ENCODE data around the gene AOX1. TPM values are rescaled to one million over a fixed set of nuclear protein-coding genes. Genes with fewer than 3 reads are reported as not detected.
"Not testable (repeated sequence)": the region's sequence is repeated elsewhere in the genome, so short reads cannot be mapped to it uniquely, and the experiment has no call there.

AOX1 gene
- polyA plus RNA-seq, 1 of the 3 experiments (the other 2 are of a cell fraction), result 3.3 TPM

GRCh38 chr2:200625958-200626363 lies 40.1 kb downstream of the AOX1 start (continued):
- TF ChIP-seq EZH2phosphoT487 (IDR thresholded peaks at IDR 0.05; ENCODE audit: borderline replicate concordance, low read depth), result no peak
- TF ChIP-seq RFX5 (IDR thresholded peaks at IDR 0.05; ENCODE audit: low read length), result no peak
- no peak for TF ChIP-seq EP300 (IDR thresholded peaks at IDR 0.05; ENCODE audit: borderline replicate concordance in 1 of 2, low read depth in 1 of 2, low read length in 1 of 2)

- no peak overlapping the region for H2AFZ ChIP-seq (ENCODE audit: low read depth)
- H3K27ac ChIP-seq (ENCODE audit: low read depth in 2 of 2, low read length in 1 of 2), result no peak overlapping the region
- TF ChIP-seq FOXM1 (IDR thresholded peaks at IDR 0.05; ENCODE audit: low read depth), result no peak
- peaks cover 2 to 25% of the 10 kb centered on the region in 2 experiments; a peak in 3 of 4 replicates for H3K4me1 ChIP-seq (ENCODE audit: control insufficient read depth in 1 of 2, insufficient read depth in 2 of 2, low read depth in 1 of 2, low read length in 1 of 2)
- no peaks in the 10 kb centered on the region for H3K9me2 ChIP-seq
- DNase-seq, result no peak
- H3K4me2 ChIP-seq, result no peak overlapping the region
- ChIA-PET POLR2A (no interaction called here), CTCF (interaction anchor here (1.3 kb wide), 1 partner anchor 118 kb away, joined by 5 read pairs; the partner anchor contains the start of gene KCTD18)
- H3F3A ChIP-seq (replicated peaks; ENCODE audit: insufficient read depth), result peaks cover 3% of the 10 kb centered on the region
- H3K9ac ChIP-seq, result no peak overlapping the region
- no peaks in the 10 kb centered on the region for H4K20me1 ChIP-seq (ENCODE audit: insufficient read depth)
- H3K9me3 ChIP-seq, result no peaks in the 10 kb centered on the region
- H3K27me3 ChIP-seq (ENCODE audit: insufficient read depth), result no peaks in the 10 kb centered on the region
- no peaks in the 10 kb centered on the region for H3K36me3 ChIP-seq (replicated peaks in 1 of 2; ENCODE audit: control insufficient read depth in 1 of 2, insufficient read depth in 2 of 2, low read length in 1 of 2)
- WGBS (ENCODE audit: low lambda C conversion rate), result 82% methylated on average over 4 of the region's 4 CpGs
- no peak overlapping the region for H3K4me3 ChIP-seq (ENCODE audit: low read depth in 2 of 2, low read length in 1 of 2)
- no peaks in the 10 kb centered on the region for H3K79me2 ChIP-seq (ENCODE audit: insufficient read depth)
Observed at GRCh38 chr2:200627110-200627770, 41.4 kb downstream of the AOX1 start.

- H3K9me2 ChIP-seq; DNase-seq; H3K9me3 ChIP-seq; CTCF ChIA-PET; H3K4me2 ChIP-seq; H3F3A ChIP-seq (replicated peaks; ENCODE audit: insufficient read depth); H3K4me3 ChIP-seq (ENCODE audit: low read depth in 2 of 2, low read length in 1 of 2); H3K79me2 ChIP-seq (ENCODE audit: insufficient read depth); H3K27me3 ChIP-seq (ENCODE audit: insufficient read depth); H3K27ac ChIP-seq (ENCODE audit: low read depth in 2 of 2, low read length in 1 of 2); H2AFZ ChIP-seq (ENCODE audit: low read depth); POLR2A ChIA-PET; H3K36me3 ChIP-seq (replicated peaks in 1 of 2; ENCODE audit: control insufficient read depth in 1 of 2, insufficient read depth in 2 of 2, low read length in 1 of 2); H3K9ac ChIP-seq; H4K20me1 ChIP-seq (ENCODE audit: insufficient read depth): not testable (repeated sequence)
- H3K4me1 ChIP-seq (ENCODE audit: control insufficient read depth in 1 of 2, insufficient read depth in 2 of 2, low read depth in 1 of 2, low read length in 1 of 2), result peaks cover 2 to 25% of the 10 kb centered on the region in 2 experiments; a peak in 3 of 4 replicates
- WGBS (ENCODE audit: low lambda C conversion rate), result 67% methylated on average over 4 of the region's 4 CpGs
- peak; percentile 13; the same call in 1 of the 2 replicates for TF ChIP-seq FOSL2 (IDR thresholded peaks at IDR 0.05; ENCODE audit: borderline replicate concordance, low read depth)
Observed at GRCh38 chr2:200628461-200628860, 42.6 kb downstream of the AOX1 start.

GRCh38 chr2:200631287-200631686 lies 45.5 kb downstream of the AOX1 start:
- Histone ChIP-seq H3K79me2 (ENCODE audit: insufficient read depth) (no peaks in the 10 kb centered on the region), H3K9ac (no peak overlapping the region), H3K9me2 (no peaks in the 10 kb centered on the region), H4K20me1 (ENCODE audit: insufficient read depth) (no peaks in the 10 kb centered on the region), H3K9me3 (no peaks in the 10 kb centered on the region), H3K4me2 (no peak overlapping the region), H2AFZ (ENCODE audit: low read depth) (no peak overlapping the region), H3K36me3 (replicated peaks in 1 of 2; ENCODE audit: control insufficient read depth in 1 of 2, insufficient read depth in 2 of 2, low read length in 1 of 2) (no peaks in the 10 kb centered on the region), H3F3A (replicated peaks; ENCODE audit: insufficient read depth) (no peaks in the 10 kb centered on the region), H3K27me3 (ENCODE audit: insufficient read depth) (no peaks in the 10 kb centered on the region), H3K4me3 (ENCODE audit: low read depth in 2 of 2, low read length in 1 of 2) (no peak overlapping the region), H3K4me1 (ENCODE audit: control insufficient read depth in 1 of 2, insufficient read depth in 2 of 2, low read depth in 1 of 2, low read length in 1 of 2) (peaks cover 0 to 4% of the 10 kb centered on the region in 2 experiments; a peak in 1 of 4 replicates), H3K27ac (ENCODE audit: low read depth in 2 of 2, low read length in 1 of 2) (no peak overlapping the region)
- POLR2A ChIA-PET, result no interaction called here
- CTCF ChIA-PET, result interaction anchor here (0.5 to 1.2 kb wide), 2 partner anchors 120 to 1086 kb away, joined by 3 to 4 read pairs; no protein-coding TSS in a partner anchor
- TF ChIP-seq JUND (IDR thresholded peaks at IDR 0.05), result no peak
- TF ChIP-seq NFIC (IDR thresholded peaks at IDR 0.05; ENCODE audit: borderline replicate concordance), result no peak
- TF ChIP-seq RXRA (IDR thresholded peaks at IDR 0.05; ENCODE audit: borderline replicate concordance, low read depth), result no peak
- no peak for TF ChIP-seq RFX5 (IDR thresholded peaks at IDR 0.05; ENCODE audit: low read length)
- no peak for TF ChIP-seq TAF1 (IDR thresholded peaks at IDR 0.05; ENCODE audit: borderline replicate concordance, low read depth, low read length)
- TF ChIP-seq POLR2AphosphoS5 (IDR thresholded peaks at IDR 0.05; ENCODE audit: low read depth, low read length), result no peak
- TF ChIP-seq USF1 (IDR thresholded peaks at IDR 0.05; ENCODE audit: borderline replicate concordance, low read depth), result no peak
- no peak for TF ChIP-seq MXI1 (IDR thresholded peaks at IDR 0.05; ENCODE audit: low read depth, low read length)
- DNase-seq, result no peak
- WGBS (ENCODE audit: low lambda C conversion rate), result 68% methylated on average over 1 of the region's 1 CpG
